ENCODE results near the gene PI4KA.

DNA sequence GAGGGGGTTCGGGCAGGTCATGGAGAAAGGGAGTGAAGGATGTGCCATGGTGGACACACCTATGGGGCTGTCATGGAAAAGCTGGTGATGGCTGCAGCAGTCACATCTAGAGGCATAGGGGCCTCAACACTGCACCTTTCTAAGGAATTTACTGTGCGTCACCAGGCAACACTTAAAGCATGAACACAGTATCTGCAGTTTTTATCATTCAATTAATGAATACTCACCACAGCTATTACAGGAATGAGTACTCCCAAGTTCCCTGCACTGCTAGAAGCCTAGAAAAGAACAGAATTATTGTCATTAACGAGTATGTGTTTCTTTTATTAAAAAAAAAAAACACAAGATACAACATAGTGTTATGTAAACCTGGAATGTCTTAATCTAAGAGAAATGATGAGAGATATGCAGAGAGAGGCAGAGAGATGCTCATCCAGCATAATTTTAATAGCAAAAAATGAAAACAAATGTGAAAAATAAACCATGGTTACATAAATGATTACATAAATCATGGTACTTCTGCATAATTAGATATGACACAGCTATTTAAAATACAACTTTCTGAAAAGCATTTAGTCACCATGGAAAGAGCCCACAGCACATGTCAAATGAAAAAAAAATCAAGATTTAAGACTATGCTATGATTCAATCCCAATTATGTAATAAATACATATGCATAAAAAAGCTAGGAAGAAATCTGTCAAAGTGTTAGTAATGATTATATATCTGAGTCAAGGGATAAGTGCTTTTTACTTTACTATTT is 65.5 kb downstream of the PI4KA start:
- TF ChIP-seq, protein P1, sequence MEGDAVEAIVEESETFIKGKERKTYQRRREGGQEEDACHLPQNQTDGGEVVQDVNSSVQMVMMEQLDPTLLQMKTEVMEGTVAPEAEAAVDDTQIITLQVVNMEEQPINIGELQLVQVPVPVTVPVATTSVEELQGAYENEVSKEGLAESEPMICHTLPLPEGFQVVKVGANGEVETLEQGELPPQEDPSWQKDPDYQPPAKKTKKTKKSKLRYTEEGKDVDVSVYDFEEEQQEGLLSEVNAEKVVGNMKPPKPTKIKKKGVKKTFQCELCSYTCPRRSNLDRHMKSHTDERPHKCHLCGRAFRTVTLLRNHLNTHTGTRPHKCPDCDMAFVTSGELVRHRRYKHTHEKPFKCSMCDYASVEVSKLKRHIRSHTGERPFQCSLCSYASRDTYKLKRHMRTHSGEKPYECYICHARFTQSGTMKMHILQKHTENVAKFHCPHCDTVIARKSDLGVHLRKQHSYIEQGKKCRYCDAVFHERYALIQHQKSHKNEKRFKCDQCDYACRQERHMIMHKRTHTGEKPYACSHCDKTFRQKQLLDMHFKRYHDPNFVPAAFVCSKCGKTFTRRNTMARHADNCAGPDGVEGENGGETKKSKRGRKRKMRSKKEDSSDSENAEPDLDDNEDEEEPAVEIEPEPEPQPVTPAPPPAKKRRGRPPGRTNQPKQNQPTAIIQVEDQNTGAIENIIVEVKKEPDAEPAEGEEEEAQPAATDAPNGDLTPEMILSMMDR (conservative IDR thresholded peaks at IDR 0.05; ENCODE audit: low read length), result no peak
- TF ChIP-seq EZH2phosphoT487 (IDR thresholded peaks at IDR 0.05; ENCODE audit: borderline replicate concordance, low read depth, low read length), result no peak

Measured in OCI-LY7 (cell line).